GM23248 (cell line): ENCODE measurements around the gene PRELP.

Experiments used
- EZH2 ChIP-seq: fragments of 200-600 bp; sonication (generic); IDR thresholded peaks from 2 replicates; pipeline ENCODE4 v1.6.1; 2018; ENCODE audit warnings: antibody characterized with exemption, mild to moderate bottlenecking; ENCODE audit not compliant: insufficient read depth, poor library complexity, severe bottlenecking
- EZH2phosphoT487 ChIP-seq: fragments of 200-600 bp; sonication (generic); IDR thresholded peaks from 2 replicates; pipeline ENCODE4 v1.6.1; 2018; ENCODE audit warnings: antibody characterized with exemption, moderate library complexity, mild to moderate bottlenecking, low read depth; ENCODE audit not compliant: insufficient read depth

GRCh38 chr1:203458078-203458477 is 17.5 kb upstream of the PRELP start:
- TF ChIP-seq EZH2, result no peak
- TF ChIP-seq EZH2phosphoT487, result no peak
